Activated CD4-positive, alpha-beta memory T cell treated with anti-CD3 and anti-CD28 coated beads, Interleukin-2, amount 10 ng/mL, durations not matched to agents 7 days and 5 days (primary cell): ENCODE data around the gene PLXNA2. TPM values are rescaled to one million over a fixed set of nuclear protein-coding genes. Genes with fewer than 3 reads are reported as not detected.

Source experiments
- CTCF ChIA-PET: fragments of 350-600 bp; sonication (Branson Sonifier 250); formaldehyde crosslinking; loops from one replicate; lab custom pipeline; 2021; ENCODE audit warnings: antibody characterized with exemption, inconsistent platforms; lab: Charles Lee
- POLR2A ChIA-PET: fragments of 350-600 bp; sonication (Branson Sonifier 250); formaldehyde crosslinking; loops from one replicate; lab custom pipeline; 2021; ENCODE audit warnings: antibody characterized with exemption; lab: Charles Lee
- DNase-seq: peaks from one replicate; pipeline ENCODE4 v3.0.0-alpha.2; 2020
- H3K27ac Mint-ChIP-seq: one replicate; pipeline ENCODE4 v1.8.0; 2021; ENCODE audit warnings: mild to moderate bottlenecking, mixed read lengths
- H3K27me3 Mint-ChIP-seq: one replicate; pipeline ENCODE4 v1.8.0; 2021; ENCODE audit warnings: mixed read lengths
- H3K36me3 Mint-ChIP-seq: one replicate; pipeline ENCODE4 v1.8.0; 2021; ENCODE audit warnings: low read depth, mixed read lengths
- H3K4me1 Mint-ChIP-seq: one replicate; pipeline ENCODE4 v1.8.0; 2021; ENCODE audit warnings: mixed read lengths
- H3K4me3 Mint-ChIP-seq: one replicate; pipeline ENCODE4 v1.8.0; 2021; ENCODE audit warnings: mild to moderate bottlenecking, mixed read lengths
- H3K9me3 Mint-ChIP-seq: one replicate; pipeline ENCODE4 v1.8.0; 2021; ENCODE audit warnings: mixed read lengths
- total RNA-seq, 2 experiments: library from RNA; stranded (reverse); gene quantifications; one replicate each; pipeline ENCODE4 v1.2.3, GENCODE V29; 2021

PLXNA2 gene
- total RNA-seq, 2 experiments from 2014 or later: 0.43 to 0.65 TPM

DNA sequence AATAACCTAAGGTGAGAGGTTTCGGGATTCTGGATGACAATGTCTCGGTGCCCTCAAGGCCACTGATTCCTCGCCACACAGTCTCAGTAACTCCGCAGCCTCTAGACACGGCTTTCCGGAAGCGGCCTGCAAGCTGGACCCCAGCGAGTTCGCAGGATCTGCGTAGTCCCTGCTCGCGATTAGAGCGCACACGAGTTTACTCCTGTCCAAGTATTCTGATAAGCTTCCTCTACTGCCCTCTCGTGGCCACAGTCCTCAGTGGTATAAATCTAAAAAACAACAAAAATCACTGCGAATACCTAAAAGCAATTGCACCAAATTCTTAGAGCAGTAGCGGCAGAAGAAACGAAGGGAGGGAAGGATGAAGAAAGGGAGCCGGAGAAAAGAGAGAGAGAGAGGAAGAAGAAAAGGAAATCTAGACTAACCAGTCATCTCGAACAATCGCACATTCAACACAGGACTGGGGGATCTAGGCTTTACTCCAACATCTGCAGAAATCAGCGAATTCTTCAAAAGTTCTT is 1.1 kb upstream of the PLXNA2 start:
- CTCF ChIA-PET: interaction anchor here (0.7 to 7.1 kb wide), 28 partner anchors 7 to 372 kb away, joined by 3 to 78 read pairs (median 5); no protein-coding TSS in a partner anchor

DNA sequence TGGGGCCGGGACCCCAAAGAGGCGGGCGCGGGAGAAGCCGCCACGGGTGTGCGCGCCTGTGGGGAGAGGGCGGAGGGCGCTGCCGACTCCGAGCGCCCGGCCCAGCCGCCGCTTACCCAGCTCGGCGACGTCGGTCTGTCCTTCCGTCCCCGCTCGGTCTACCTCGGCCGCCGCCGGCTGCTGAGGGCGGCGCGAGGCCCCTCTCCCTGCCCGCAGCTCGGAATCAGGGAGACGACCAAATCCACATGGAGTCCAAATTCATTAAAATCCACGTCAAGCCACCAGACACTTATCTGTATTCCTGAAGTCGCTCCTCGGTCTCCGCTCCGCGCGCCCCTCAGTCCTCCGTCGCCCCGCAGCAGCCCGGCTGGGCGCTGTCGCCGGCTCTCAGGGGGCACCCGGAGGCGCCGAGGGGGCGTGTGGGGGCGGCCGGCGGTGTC is 637 bp downstream of the PLXNA2 start:
- Mint-ChIP-seq H3K9me3 (no peaks in the 10 kb centered on the region), H3K27ac (no peak overlapping the region), H3K4me1 (peaks cover 15% of the 10 kb centered on the region), H3K27me3 (peaks cover 53% of the 10 kb centered on the region), H3K36me3 (no peaks in the 10 kb centered on the region), H3K4me3 (peak overlapping the region; percentile 68)
- CTCF ChIA-PET: interaction anchor here (0.9 to 7.1 kb wide), 9 partner anchors 10 to 222 kb away, joined by 3 to 78 read pairs (median 7); no protein-coding TSS in a partner anchor
- no peak for DNase-seq
- POLR2A ChIA-PET: interaction anchor here (1.0 to 2.0 kb wide), 3 partner anchors 9 to 218 kb away, joined by 3 to 5 read pairs (median 4); no protein-coding TSS in a partner anchor

More for the DNA sequence above, 1.1 kb upstream of the PLXNA2 start:
- POLR2A ChIA-PET: interaction anchor here (0.9 to 2.1 kb wide), 5 partner anchors 9 to 223 kb away, joined by 3 to 5 read pairs (median 4); no protein-coding TSS in a partner anchor
- Mint-ChIP-seq H3K4me1 (peaks cover 15% of the 10 kb centered on the region), H3K36me3 (no peaks in the 10 kb centered on the region), H3K27ac (no peak overlapping the region), H3K27me3 (peaks cover 45% of the 10 kb centered on the region), H3K4me3 (peak overlapping the region; percentile 64), H3K9me3 (no peaks in the 10 kb centered on the region)
- DNase-seq: peak; percentile 81

DNA sequence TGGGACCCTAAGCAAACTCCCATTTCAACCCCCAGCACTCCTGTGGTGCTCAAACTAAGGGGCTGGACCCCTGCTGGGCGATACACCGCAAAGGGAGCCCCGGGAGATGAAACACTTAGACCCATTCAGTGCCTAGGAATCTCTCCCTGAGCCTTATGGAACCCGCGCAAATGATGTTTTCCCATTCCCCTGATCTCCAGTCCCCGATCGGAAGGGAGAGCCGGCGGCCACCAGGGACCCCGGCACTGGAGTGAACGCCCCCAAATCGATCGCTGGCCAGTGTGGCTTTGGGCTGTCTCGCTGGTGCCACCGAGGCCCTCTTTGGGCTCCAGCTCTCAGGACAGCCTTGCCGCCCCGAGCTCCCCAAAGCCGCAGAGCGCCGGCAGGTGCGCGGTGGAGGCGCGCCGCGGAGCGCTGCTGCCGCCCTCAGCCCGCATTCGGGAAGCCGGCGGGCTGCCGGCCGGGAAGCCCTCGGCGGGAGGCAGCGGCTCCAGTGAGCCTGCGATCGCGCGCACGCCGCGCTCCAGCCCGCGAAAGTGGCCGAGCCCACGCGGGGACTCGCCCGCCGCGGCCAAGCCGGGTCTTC is 1.1 kb downstream of the PLXNA2 start:
- H3K4me3 Mint-ChIP-seq: peak overlapping the region; percentile 51
- H3K27me3 Mint-ChIP-seq: peaks cover 58% of the 10 kb centered on the region
- no peaks in the 10 kb centered on the region for H3K9me3 Mint-ChIP-seq
- no peak for DNase-seq
- peaks cover 15% of the 10 kb centered on the region for H3K4me1 Mint-ChIP-seq
- H3K27ac Mint-ChIP-seq: no peak overlapping the region
- ChIA-PET POLR2A (interaction anchor here (1.0 to 2.0 kb wide), 2 partner anchors 8 to 96 kb away, joined by 3 to 5 read pairs; no protein-coding TSS in a partner anchor), CTCF (interaction anchor here (1.5 to 7.1 kb wide), 4 partner anchors 10 to 221 kb away, joined by 4 to 78 read pairs (median 30); no protein-coding TSS in a partner anchor)
- H3K36me3 Mint-ChIP-seq: no peaks in the 10 kb centered on the region

DNA sequence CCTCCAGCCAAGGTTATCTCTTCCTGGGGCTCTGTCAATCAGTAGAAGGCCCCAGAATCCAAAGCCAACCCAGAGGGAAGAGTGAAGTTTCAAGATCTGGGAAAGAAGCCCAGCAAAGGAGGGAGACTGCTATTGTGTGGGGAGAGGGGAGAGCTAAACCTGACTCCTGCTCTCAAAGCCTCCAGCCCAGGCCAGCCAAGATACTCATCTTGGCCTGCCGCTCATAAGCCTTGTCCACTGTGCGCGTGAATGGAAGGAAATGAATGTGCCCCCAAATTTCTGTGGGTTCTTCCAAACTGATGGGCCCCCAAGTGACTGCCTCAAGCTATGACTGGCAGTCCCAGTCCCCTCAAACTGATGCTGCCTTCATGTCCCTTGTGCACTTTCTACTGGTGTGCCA is 2.0 kb downstream of the PLXNA2 start:
- peaks cover 15% of the 10 kb centered on the region for H3K4me1 Mint-ChIP-seq
- no peak for DNase-seq
- H3K4me3 Mint-ChIP-seq: no peak overlapping the region
- H3K9me3 Mint-ChIP-seq: no peaks in the 10 kb centered on the region
- ChIA-PET CTCF (interaction anchor here (1.5 to 7.1 kb wide), 2 partner anchors 8 to 220 kb away, joined by 4 to 78 read pairs; no protein-coding TSS in a partner anchor), POLR2A (interaction anchor here (1.0 kb wide), 1 partner anchor 11 kb away, joined by 3 read pairs; no protein-coding TSS in a partner anchor)
- H3K27ac Mint-ChIP-seq: no peak overlapping the region
- H3K27me3 Mint-ChIP-seq: peaks cover 64% of the 10 kb centered on the region
- H3K36me3 Mint-ChIP-seq: no peaks in the 10 kb centered on the region

DNA sequence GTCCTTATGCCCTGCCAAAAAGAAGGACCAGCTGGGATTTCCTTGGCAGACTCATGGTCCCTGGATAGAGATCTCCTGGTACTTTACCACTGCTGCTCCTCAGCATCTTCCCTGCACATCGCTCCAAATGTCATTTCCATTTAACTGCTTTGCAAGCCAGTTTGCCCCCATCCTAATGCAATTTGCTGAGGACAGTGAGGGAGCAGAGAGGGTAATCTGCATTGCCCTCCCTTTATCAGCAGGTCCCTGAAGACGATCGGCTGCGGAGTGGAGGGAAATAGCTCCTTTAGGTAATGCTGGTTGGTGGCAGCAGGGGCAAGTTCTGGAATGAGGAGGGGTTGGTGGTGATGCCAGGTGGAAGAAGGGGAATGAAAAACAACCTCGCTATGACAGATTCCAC is 2.7 kb downstream of the PLXNA2 start:
- Mint-ChIP-seq H3K4me3 (no peak overlapping the region), H3K9me3 (no peaks in the 10 kb centered on the region), H3K27ac (no peak overlapping the region), H3K4me1 (peaks cover 15% of the 10 kb centered on the region), H3K27me3 (peaks cover 68% of the 10 kb centered on the region), H3K36me3 (no peaks in the 10 kb centered on the region)
- POLR2A ChIA-PET: interaction anchor here (0.9 to 1.0 kb wide), 2 partner anchors 12 to 110 kb away, joined by 3 read pairs; no protein-coding TSS in a partner anchor
- CTCF ChIA-PET: interaction anchor here (1.3 to 7.1 kb wide), 4 partner anchors 9 to 220 kb away, joined by 3 to 78 read pairs (median 5); no protein-coding TSS in a partner anchor
- DNase-seq: no peak

DNA sequence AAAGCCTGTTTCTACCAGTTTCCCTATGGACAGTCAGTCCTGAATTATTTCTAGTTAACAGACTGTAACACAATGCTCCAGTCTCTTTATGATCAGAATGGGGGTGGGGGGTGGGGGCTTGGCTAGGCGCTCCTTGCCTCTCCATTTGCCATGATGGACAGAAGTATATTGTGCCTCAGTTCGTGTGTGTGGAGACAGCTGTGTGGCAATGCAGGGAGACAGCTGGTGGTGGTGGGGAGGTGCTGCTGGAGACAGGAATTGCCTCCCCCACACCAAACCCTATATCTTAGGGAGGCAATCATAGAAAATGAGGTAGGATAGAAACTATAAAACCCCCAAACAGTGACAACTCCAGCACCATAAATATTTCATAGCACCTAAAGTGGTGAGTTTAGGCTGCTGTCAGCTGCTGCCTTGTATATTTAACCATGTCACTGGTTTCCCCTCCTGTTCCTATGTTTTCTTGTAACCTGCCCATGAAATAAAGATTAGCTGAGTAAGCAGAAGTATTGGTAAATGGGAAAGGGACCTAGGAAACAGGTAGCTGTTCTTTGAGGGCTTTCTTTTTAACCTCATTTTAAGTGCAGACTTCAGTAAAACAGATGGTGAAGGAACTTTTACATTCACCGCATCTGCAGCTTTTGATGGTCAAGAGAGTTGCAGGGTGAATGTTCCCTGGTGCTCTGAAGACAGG is 3.4 kb downstream of the PLXNA2 start:
- H3K27ac Mint-ChIP-seq: no peak overlapping the region
- POLR2A ChIA-PET: interaction anchor here (0.9 to 1.0 kb wide), 2 partner anchors 12 to 109 kb away, joined by 3 read pairs; no protein-coding TSS in a partner anchor
- no peak overlapping the region for H3K4me3 Mint-ChIP-seq
- no peaks in the 10 kb centered on the region for H3K36me3 Mint-ChIP-seq
- no peaks in the 10 kb centered on the region for H3K9me3 Mint-ChIP-seq
- H3K4me1 Mint-ChIP-seq: peaks cover 20% of the 10 kb centered on the region
- CTCF ChIA-PET: interaction anchor here (1.1 to 7.1 kb wide), 6 partner anchors 10 to 219 kb away, joined by 3 to 78 read pairs (median 4); no protein-coding TSS in a partner anchor
- peaks cover 67% of the 10 kb centered on the region for H3K27me3 Mint-ChIP-seq
- DNase-seq: no peak

DNA sequence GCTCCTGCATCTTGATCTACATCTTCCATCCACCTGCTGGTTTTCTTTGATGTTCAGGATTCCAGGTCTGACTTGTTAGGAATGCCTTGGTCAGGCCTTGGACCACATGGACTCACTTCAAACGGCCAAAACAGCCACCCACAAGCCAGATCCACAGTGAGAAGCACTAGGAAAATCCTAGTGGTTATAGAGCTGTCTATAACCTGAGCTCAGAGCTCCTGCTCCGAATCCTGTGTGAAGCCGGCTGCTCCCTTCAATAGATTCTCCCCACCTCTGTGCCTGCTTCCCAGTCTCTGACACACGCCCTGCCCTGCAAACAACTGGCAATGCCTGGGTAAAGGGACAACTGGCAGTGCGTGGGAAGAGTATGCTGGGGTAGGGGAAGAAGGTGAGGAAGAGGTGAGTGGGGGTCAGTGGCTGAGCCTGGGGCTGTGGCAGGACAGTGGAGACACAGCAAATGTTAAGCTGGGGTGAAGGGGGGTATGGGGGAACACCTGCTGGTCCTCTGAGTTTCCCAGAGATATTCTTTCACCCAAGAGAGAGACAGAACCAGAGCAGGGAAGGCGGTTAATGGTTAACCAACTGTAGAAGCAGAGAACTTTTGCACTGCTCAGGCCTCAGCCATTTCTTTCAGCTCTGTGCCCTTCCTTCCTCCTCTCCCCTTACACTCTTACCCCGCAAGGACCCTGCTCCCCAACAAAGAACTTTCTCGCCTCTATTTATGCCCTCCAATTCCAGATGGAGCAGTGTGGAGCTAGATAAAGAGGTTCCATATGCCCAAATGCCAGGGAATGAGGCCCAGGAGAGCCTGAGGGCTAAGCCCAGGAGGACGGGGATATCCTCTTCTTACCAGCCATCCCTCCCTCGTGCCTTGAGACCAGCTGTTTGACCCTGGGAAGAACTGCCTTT is 4.5 kb downstream of the PLXNA2 start:
- Mint-ChIP-seq H3K27ac (no peak overlapping the region), H3K4me1 (peaks cover 14% of the 10 kb centered on the region), H3K27me3 (peaks cover 68% of the 10 kb centered on the region), H3K9me3 (no peaks in the 10 kb centered on the region), H3K36me3 (no peaks in the 10 kb centered on the region), H3K4me3 (no peak overlapping the region)
- CTCF ChIA-PET: interaction anchor here (0.7 to 1.5 kb wide), 5 partner anchors 12 to 354 kb away, joined by 3 to 4 read pairs (median 4); no protein-coding TSS in a partner anchor
- no peak for DNase-seq
- POLR2A ChIA-PET: no interaction called here

DNA sequence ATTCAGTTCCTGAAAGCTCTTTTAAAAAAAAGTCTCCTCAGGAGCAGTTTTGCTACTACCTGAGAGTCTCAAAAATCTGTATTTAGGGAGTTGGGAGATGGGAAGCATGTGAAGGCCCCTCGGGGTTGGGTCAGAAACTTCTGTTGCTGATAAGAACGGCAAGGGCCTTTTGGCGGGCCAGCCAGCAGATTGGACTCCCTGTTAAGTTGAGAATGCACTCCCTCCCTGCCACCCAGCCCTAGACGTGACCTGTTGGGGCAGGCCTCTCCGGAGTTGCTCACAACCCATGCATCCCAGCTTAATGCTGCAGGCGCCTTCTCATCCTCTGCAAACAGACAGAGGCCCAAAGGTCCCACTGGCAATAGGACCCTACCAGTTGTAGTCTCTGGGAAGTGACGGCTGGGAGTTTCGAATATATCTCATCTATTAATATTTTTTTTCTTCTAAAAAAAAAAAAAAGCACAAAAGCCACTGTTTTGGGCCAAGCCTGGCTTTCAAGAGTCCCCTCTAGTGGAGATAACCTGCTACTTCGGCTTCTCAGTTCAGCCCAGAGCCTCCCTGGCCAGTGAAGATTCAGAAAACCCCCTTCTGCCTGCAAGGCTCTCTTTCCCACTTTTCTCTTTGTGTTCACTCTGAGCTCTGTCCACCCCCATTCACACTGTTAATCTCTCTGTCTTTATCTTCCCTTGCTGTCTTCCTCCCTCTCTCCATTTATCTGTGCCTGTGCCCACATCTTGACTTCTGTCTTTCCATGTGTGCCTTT is 5.3 kb downstream of the PLXNA2 start:
- Mint-ChIP-seq H3K36me3 (no peaks in the 10 kb centered on the region), H3K27me3 (peaks cover 67% of the 10 kb centered on the region), H3K27ac (no peak overlapping the region), H3K9me3 (no peaks in the 10 kb centered on the region), H3K4me3 (no peak overlapping the region), H3K4me1 (peaks cover 8% of the 10 kb centered on the region)
- ChIA-PET POLR2A (no interaction called here), CTCF (interaction anchor here (0.7 to 1.6 kb wide), 5 partner anchors 110 to 1455 kb away, joined by 3 to 12 read pairs (median 4); no protein-coding TSS in a partner anchor)
- DNase-seq: no peak

DNA sequence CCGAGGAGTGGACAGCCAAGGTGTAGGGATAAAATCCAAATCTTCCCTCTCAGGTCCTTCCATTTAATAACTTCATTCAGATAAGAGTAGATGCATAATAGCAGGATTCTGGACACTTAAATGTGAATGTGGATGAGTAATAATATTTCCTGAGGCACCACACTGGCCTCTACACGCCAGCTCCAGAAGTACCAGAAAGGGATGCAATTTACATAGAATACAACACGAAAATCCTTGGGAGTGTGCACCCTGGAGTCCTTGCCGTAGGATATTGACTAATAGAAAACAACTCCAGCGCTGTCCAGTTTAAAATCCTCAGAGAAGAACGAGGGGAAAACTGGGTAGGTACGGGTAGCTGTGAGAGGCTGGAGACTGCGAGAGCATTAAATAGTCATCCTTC is 6.9 kb downstream of the PLXNA2 start:
- ChIA-PET CTCF (interaction anchor here (0.8 to 2.0 kb wide), 3 partner anchors 8 to 52 kb away, joined by 3 to 11 read pairs (median 4); no protein-coding TSS in a partner anchor), POLR2A (no interaction called here)
- H3K36me3 Mint-ChIP-seq: no peaks in the 10 kb centered on the region
- H3K4me3 Mint-ChIP-seq: no peak overlapping the region
- H3K27me3 Mint-ChIP-seq: peaks cover 70% of the 10 kb centered on the region
- DNase-seq: no peak
- H3K27ac Mint-ChIP-seq: no peak overlapping the region
- peaks cover 6% of the 10 kb centered on the region for H3K4me1 Mint-ChIP-seq
- H3K9me3 Mint-ChIP-seq: no peaks in the 10 kb centered on the region

DNA sequence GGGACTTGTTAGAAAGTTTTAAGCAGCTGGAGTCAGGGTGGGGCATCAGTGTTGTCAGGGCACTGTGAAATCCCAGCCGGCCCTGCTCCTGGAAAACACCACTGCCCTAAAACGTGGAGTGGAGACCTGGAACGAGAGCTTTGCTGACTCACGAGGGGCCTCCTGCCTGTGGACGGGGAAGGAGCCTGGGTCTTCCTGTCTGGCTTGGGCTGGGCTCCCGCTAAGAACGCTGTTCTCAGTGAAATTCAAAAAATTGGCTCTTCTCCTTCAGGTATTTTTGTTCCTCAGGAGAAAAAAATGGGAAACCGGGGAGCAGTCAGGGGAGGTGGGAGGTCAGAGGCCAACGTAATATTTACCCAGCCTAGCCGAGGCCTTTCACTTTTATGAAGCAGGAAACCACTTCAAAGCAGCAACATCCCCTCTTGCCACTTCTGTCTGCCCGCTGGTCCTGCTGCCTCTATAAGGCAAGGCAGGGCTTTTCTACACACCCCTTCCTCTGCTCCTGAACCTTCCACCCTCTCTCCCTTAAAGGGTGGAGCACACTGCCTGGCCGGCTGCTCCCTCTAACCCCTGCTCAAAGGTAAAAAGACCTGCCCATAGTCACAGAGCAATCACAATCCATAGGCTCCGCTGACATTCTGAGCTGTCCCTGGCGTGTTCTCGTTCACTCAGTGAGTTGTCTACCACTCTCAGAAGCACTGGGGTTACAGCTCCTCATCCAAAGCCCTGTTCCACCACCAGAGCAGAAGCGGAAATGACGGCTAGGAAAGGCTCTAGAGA is 8.0 kb downstream of the PLXNA2 start:
- Mint-ChIP-seq H3K36me3 (no peaks in the 10 kb centered on the region), H3K4me1 (peaks cover 6% of the 10 kb centered on the region), H3K9me3 (no peaks in the 10 kb centered on the region), H3K27ac (no peak overlapping the region), H3K27me3 (peaks cover 64% of the 10 kb centered on the region), H3K4me3 (no peak overlapping the region)
- CTCF ChIA-PET: interaction anchor here (0.6 to 2.0 kb wide), 6 partner anchors 9 to 214 kb away, joined by 3 to 11 read pairs (median 3); no protein-coding TSS in a partner anchor
- POLR2A ChIA-PET: interaction anchor here (1.5 kb wide), 1 partner anchor 9 kb away, joined by 4 read pairs; no protein-coding TSS in a partner anchor
- DNase-seq: no peak
